Measurements from ENCODE around the gene MINDY2. TPM values are rescaled to one million over a fixed set of nuclear protein-coding genes. Genes with fewer than 3 reads are reported as not detected.

The MINDY2 gene
- total RNA-seq, 1 experiment from 2014 or later = 4.7 TPM

DNA sequence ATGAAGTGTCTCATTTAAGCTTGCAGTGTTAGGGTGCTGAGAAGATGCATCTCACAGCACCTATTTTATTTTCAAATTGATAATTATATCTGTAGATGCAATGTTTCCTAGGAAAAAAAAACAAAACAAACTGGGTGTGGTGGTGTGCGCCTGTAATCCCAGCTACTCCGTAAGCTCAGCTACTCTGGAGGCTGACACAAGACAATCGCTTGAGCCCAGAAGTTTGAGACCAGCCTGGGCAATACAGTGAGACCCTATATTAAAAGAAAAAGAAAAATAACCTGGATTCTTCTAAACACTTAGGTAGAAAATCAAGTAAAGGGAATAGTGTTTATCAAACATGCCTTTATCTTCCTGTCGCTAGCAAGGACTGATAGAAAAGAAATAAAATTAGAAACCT, 1.9 kb downstream of the MINDY2 start:
- peak overlapping the region; percentile 96 for H3K4me3 ChIP-seq (ENCODE audit: low read length)
- H3K9ac ChIP-seq (ENCODE audit: low read length) = 0 out of 2 replicates have a peak overlapping the region, but pooled peaks have one; percentile 80
- ChIA-PET POLR2A (ENCODE audit: unreplicated experiment) (interaction anchor here (0.5 kb wide), 1 partner anchor 15 kb away, joined by 3 read pairs; no protein-coding TSS in a partner anchor), CTCF (no interaction called here)
- BruUV-seq (replicated peaks) = no TSS peak
- no peak overlapping the region for H3K27ac ChIP-seq (ENCODE audit: low read length)
- DNase-seq (no peak), ATAC-seq (no peak)
- H3K4me2 ChIP-seq (ENCODE audit: low read length) = peak overlapping the region; percentile 95
- H3K27me3 ChIP-seq (ENCODE audit: low read length) = no peaks in the 10 kb centered on the region
- no peaks in the 10 kb centered on the region; the same call in 1 of the 2 replicates for H4K20me1 ChIP-seq (ENCODE audit: low read length)
- no peak overlapping the region for H2AFZ ChIP-seq (ENCODE audit: low read length)
- peaks cover 46% of the 10 kb centered on the region for H3K79me2 ChIP-seq (ENCODE audit: low read length)
- intact Hi-C loops (cut with micrococcal nuclease) = loop anchor here (5.0 to 10.0 kb wide), 3 partner anchors 162 to 546 kb away; partner anchors contain the start of gene SLTM
- TF ChIP-seq EZH2phosphoT487 (IDR thresholded peaks at IDR 0.05; ENCODE audit: borderline replicate concordance, low read length) (no peak), EZH2 (IDR thresholded peaks at IDR 0.05; ENCODE audit: low read length, unreplicated experiment) (no peak)
- TF ChIP-seq, protein P1, sequence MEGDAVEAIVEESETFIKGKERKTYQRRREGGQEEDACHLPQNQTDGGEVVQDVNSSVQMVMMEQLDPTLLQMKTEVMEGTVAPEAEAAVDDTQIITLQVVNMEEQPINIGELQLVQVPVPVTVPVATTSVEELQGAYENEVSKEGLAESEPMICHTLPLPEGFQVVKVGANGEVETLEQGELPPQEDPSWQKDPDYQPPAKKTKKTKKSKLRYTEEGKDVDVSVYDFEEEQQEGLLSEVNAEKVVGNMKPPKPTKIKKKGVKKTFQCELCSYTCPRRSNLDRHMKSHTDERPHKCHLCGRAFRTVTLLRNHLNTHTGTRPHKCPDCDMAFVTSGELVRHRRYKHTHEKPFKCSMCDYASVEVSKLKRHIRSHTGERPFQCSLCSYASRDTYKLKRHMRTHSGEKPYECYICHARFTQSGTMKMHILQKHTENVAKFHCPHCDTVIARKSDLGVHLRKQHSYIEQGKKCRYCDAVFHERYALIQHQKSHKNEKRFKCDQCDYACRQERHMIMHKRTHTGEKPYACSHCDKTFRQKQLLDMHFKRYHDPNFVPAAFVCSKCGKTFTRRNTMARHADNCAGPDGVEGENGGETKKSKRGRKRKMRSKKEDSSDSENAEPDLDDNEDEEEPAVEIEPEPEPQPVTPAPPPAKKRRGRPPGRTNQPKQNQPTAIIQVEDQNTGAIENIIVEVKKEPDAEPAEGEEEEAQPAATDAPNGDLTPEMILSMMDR (conservative IDR thresholded peaks at IDR 0.05; ENCODE audit: low read depth, low read length) = no peak
- H3K9me3 ChIP-seq (ENCODE audit: low read length) = no peaks in the 10 kb centered on the region
- H3K9me2 ChIP-seq (replicated peaks; ENCODE audit: low read length) = no peaks in the 10 kb centered on the region
- no peaks in the 10 kb centered on the region for H3F3A ChIP-seq (ENCODE audit: low read length, unreplicated experiment)
- no peaks in the 10 kb centered on the region for H3K36me3 ChIP-seq (ENCODE audit: low read depth, low read length)
- H3K4me1 ChIP-seq (ENCODE audit: insufficient read depth, low read length) = peaks cover 15% of the 10 kb centered on the region

DNA sequence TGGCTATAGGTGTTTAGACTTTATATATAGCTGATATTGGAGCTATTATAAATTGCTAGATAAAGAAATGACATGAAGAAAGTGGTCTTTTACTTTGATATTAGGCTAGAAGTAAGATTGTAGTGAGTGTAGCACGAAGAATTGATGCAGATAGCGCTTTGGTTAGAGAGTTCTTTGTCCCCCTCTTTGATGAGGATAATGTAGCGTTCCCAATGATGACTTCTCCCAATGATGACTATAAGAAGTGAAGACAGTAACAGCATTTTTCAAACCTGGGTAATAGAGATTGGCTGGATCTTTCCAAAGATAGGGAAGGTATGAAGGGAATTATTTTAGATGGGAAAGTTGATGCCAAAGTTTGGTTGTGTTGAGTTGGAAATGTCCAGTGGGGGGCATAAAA, 4.3 kb downstream of the MINDY2 start:
- H3K27me3 ChIP-seq (ENCODE audit: low read length) = no peaks in the 10 kb centered on the region
- H3K79me2 ChIP-seq (ENCODE audit: low read length) = peaks cover 46% of the 10 kb centered on the region
- H3K4me1 ChIP-seq (ENCODE audit: insufficient read depth, low read length) = peaks cover 15% of the 10 kb centered on the region
- no peaks in the 10 kb centered on the region; the same call in 1 of the 2 replicates for H4K20me1 ChIP-seq (ENCODE audit: low read length)
- no peak overlapping the region for H2AFZ ChIP-seq (ENCODE audit: low read length)
- TF ChIP-seq, protein P1 (conservative IDR thresholded peaks at IDR 0.05; ENCODE audit: low read depth, low read length) = no peak
- TF ChIP-seq EZH2 (IDR thresholded peaks at IDR 0.05; ENCODE audit: low read length, unreplicated experiment) (no peak), EZH2phosphoT487 (IDR thresholded peaks at IDR 0.05; ENCODE audit: borderline replicate concordance, low read length) (no peak)
- no peaks in the 10 kb centered on the region for H3F3A ChIP-seq (ENCODE audit: low read length, unreplicated experiment)
- ChIA-PET CTCF (no interaction called here), POLR2A (ENCODE audit: unreplicated experiment) (no interaction called here)
- no TSS peak for BruUV-seq (replicated peaks)
- ATAC-seq (no peak), DNase-seq (no peak)
- H3K36me3 ChIP-seq (ENCODE audit: low read depth, low read length) = no peaks in the 10 kb centered on the region
- H3K27ac ChIP-seq (ENCODE audit: low read length) = no peak overlapping the region
- intact Hi-C loops (cut with micrococcal nuclease) = loop anchor here (10.0 kb wide), 1 partner anchor 159 kb away; the partner anchor contains the start of gene SLTM
- H3K4me2 ChIP-seq (ENCODE audit: low read length) = no peak overlapping the region
- no peak overlapping the region for H3K4me3 ChIP-seq (ENCODE audit: low read length)
- H3K9me2 ChIP-seq (replicated peaks; ENCODE audit: low read length) = no peaks in the 10 kb centered on the region
- H3K9me3 ChIP-seq (ENCODE audit: low read length) = no peaks in the 10 kb centered on the region
- H3K9ac ChIP-seq (ENCODE audit: low read length) = no peak overlapping the region

DNA sequence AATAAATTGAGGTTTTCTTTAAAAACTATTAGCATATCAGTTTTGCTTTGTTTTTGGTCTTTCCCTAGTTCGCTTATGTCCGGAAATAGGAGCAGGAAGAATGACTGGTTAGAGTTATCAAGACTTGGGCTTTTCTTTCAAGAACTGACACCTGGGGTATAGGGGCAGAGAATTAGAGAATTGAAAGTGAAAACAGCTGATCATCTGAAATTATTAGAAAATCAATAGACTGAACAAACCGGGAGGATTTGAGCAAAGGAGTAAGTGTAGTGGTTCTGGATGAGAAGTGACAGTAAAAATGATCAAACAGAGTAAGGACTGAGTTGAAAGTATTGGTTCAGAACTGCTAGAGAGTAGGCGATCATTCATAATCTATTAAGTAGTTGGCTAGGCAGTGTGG, 6.0 kb downstream of the MINDY2 start:
- Histone ChIP-seq H3K9ac (ENCODE audit: low read length) (no peak overlapping the region), H3K79me2 (ENCODE audit: low read length) (peaks cover 41% of the 10 kb centered on the region), H3K4me3 (ENCODE audit: low read length) (no peak overlapping the region), H3K4me1 (ENCODE audit: insufficient read depth, low read length) (peaks cover 15% of the 10 kb centered on the region), H3K27ac (ENCODE audit: low read length) (no peak overlapping the region), H4K20me1 (ENCODE audit: low read length) (no peaks in the 10 kb centered on the region; the same call in 1 of the 2 replicates), H3K36me3 (ENCODE audit: low read depth, low read length) (no peaks in the 10 kb centered on the region), H2AFZ (ENCODE audit: low read length) (no peak overlapping the region), H3F3A (ENCODE audit: low read length, unreplicated experiment) (no peaks in the 10 kb centered on the region), H3K9me2 (replicated peaks; ENCODE audit: low read length) (no peaks in the 10 kb centered on the region), H3K27me3 (ENCODE audit: low read length) (no peaks in the 10 kb centered on the region), H3K4me2 (ENCODE audit: low read length) (no peak overlapping the region), H3K9me3 (ENCODE audit: low read length) (no peaks in the 10 kb centered on the region)
- CTCF ChIA-PET = no interaction called here
- POLR2A ChIA-PET (ENCODE audit: unreplicated experiment) = no interaction called here
- DNase-seq = no peak
- no TSS peak for BruUV-seq (replicated peaks)
- TF ChIP-seq EZH2phosphoT487 (IDR thresholded peaks at IDR 0.05; ENCODE audit: borderline replicate concordance, low read length) (no peak), EZH2 (IDR thresholded peaks at IDR 0.05; ENCODE audit: low read length, unreplicated experiment) (no peak)
- TF ChIP-seq, protein P1 (conservative IDR thresholded peaks at IDR 0.05; ENCODE audit: low read depth, low read length) = no peak
- intact Hi-C loops (cut with micrococcal nuclease) = loop anchor here (10.0 kb wide), 1 partner anchor 158 kb away; the partner anchor contains the start of gene SLTM
- ATAC-seq = no peak
